NCI-H526 (cell line): ENCODE data around the gene CFAP73.

Source experiments
- DNase-seq, 2 experiments: peaks; one replicate each; lab custom pipeline; 2025; lab: John Stamatoyannopoulos, UW

CFAP73 gene

DNA sequence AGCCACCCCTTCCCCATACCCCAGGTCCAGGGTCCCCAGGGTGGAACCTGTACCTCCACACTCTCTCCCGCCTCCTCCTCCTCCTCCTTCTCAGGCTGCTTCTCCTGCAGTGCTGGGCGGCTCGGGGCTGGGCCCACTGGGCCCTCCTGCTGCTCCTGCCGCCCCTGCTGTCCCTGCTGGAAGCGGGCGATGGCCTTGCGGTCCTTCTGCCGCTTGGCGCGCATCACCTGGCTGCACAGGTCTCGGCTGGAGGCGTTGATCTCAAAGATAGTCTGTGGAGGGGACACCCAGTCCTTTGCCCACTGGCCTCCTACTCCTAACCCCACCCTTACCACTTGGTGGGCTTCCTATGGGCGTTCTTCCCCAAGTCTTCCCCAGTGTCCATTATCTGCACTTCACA, 14.5 kb downstream of the CFAP73 start:
- no peak for DNase-seq

DNA sequence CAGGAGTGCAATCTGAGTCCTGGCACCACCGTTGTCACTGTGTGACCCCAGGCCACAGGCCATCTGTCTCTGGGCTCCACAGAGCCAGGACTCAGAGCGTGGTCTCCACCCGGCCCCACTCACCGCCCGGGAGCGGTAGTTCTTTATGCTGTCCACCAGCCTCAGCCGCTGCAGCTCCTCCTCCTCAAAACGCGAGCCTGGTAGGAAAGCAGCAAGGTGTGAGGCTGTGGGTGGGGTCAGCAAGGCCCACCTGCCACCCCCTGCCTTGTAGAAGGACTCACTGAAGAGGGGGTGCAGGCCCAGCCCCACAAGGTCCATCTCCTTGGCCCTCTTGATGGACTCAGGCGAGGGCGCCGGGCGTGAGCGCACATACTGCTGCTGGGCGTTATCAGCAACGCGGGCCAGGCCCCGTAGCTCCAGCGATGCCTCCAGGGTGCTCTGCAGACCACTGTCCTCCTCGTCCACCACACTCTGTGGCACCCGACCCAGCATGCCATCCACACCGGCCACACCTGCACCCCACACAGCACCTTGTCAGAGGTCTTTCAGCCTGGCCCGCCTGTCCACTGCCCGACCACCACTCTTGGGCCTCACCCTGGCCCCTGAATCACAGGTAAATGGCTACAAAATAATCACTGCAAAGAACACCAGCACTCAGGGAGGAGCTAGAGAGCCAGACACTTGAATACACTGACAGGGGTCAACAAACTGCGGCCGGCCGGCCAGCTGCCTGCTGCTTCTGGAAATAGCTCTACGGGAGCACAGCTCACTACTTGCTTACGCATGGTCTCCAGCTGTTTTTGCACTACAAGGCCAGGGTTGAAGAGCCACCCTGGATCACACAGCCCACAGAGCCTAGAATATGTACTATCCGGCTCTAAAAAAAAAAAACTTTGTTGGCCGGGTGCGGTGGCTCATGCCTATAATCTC, 16.3 kb downstream of the CFAP73 start:
- no peak for DNase-seq

DNA sequence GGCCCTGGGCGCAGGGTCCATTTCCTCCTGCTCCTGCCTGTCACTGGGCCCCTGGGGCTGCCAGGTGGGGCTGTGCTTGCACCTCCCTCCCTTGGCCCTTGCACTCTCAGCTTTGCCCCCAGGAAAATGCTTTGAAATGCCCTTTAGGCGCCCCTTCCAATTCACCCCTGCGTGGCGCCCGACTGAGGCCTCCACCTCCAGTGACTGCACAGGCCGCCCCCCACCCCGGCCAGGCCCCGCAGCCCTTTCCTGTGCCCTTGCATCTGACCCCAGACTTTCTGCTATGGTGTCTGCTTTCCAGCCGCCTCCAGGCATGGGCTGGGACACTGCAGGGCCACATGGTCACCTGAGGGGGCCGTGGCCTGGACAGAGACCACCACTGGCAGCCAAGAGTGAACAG, 18.3 kb downstream of the CFAP73 start:
- no peak for DNase-seq

DNA sequence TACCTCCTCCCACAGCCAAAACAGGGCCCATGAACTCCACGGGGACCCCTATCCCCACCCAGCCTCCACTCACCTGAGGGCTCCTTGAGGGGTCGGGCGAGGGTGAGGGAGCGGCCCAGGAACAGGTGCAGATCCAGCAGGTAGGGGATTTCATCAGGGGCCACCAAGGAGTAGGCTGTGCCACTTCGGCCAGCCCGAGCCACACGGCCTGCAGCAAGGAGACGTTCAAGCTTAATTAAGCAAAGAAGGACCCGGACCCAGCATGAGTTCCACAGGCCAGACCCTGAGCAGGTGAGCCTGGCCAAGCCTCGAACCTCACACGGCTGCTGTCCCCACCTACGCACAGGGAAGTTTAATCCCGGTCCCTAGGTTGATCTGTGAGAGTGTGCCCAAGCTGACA, 20.2 kb downstream of the CFAP73 start:
- no peak for DNase-seq

DNA sequence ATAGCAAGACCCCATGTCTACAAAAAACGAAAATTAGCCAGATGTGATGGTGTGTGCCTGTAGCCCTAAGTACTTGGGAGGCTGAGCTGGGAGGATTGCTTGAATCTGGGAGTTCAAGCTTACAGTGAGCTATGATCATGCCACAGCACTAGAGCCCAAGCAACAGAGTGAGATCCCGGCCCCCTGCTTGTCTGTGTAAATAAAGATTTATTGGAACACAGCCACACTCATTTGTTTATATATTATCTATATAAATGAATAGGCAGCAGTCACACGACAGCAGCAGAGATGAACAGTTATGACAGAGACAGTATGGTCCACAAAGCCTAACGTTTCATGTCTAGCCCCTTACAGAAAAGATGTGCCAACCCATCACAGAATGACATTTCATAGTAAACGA, 20.9 kb downstream of the CFAP73 start:
- DNase-seq = no peak

DNA sequence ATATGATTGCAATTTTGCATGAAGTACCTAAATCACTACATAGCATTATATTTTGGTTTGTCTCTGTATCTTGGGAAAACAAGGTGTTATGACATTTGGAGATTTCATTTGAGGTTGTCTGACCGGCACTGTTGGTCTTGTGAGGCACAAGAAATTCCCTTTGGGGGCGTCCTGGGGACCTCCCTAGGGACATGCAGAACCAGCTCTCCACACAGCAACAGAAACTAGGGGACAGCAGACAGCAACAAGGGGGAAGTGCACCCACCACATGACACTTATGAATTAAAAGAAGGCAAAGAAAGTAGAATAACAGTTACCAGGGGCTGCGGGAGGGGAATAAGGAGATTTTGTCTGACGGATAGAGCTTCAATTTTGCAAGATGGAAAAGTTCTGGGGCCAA, 21.4 kb downstream of the CFAP73 start:
- DNase-seq = no peak

DNA sequence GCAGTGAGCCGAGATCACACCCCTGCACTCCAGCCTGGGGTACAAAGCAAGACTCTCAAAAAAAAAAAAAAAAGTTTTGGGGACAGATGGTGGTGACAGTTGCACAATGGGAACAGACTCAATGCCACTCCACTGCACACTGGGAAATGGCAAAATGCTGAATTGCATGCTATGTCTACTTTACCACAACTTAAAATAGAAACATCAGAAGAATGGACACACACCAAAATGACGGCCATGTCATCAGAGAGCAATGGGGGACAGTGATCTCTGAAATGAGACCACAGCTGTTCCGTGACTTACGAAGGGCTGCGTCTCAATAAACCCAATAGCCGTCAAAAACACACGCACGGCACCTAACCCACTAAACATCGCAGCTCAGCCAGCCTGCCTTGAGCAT, 22.0 kb downstream of the CFAP73 start:
- no peak for DNase-seq

DNA sequence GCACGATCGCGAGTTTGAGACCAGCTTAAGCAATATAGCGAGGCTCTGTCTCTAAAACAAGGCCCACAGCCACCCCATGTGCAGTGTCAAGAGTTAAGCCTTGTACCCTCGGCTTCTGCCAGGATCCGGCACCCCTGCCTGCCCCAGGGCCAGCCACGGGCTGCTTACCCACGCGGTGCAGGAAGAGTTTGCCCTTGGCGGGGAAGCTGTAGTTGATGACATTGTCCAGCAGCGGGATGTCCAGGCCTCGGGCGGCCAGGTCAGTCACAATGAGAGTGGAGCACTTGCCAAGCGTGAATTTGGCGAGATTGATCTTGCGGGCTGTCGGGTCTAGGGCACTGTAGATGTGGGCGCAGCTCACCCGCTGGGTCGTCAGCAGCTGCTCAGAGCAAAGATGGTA, 22.7 kb downstream of the CFAP73 start:
- no peak for DNase-seq

DNA sequence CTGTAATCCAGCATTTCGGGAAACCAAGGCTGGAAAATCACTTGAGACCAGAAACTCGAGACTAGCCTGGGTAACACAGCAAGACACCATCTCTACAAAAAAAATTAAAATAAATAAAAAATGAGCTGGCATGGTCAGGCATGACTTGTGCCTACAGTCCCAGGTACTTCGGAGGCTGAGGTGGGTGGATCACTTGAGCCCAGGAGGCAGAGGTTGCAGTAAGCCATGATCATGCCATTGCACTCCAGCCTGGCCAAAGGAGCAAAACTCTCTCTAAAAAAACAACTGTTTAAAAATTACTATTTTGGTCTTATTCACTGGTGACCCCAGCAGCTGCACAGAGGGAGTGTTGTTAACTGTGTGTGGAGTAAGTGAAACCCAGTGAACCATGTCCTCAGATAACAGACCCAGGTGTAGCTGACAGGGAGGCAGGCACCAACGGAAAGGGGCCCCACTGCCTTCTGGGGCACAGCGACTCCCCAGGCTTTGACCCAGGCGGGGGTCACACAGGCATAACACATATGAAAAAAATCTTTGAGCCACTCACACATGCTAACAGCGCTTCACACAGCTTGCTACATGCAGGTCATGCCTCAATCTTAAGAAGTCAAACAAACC, 23.7 kb downstream of the CFAP73 start:
- DNase-seq = no peak

DNA sequence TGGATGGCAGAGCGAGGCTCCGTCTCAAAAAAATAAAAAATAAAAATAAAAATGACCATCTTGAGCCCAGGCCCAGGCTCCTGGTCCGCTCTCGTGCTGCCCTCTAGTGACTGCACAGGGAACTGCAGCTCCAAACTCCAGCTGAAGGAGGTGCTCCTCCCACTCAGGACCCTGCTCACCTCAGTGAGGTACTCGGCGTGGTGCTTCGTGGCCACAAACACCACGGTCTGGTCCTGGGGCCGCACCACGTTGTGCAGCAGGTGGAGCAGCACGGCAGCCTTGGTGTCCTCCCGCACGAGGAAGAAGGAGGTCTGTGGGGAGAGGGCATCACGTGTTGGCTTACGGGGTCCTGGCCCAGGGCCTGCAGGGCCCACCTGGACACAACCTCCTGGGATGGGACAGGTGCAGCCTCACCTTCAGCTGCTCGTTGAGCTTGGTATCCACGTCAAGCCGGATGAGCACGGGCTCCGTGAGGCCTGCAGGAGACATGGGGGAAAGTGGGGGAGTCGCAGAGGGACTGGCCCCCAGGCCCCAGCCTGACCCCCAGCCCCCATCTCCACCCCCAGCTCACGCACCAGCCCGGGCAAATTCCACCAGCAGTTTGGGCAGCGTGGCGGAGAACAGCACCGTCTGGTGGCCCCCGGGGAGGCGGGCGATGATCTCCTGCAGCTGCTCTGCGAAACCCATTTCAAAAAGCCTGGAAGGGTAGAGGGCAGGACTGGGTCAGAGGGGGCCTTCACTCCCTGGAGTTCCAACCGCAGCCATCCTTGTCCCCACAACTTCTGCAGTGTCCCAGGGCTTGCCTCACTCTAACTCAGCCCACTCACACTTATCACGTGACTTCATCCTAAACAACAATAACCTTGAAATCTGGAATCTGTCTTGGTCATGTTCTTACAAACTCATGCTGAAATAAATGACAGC, 25.2 kb downstream of the CFAP73 start:
- DNase-seq = peak in 1 of 2 experiments; percentile 62

DNA sequence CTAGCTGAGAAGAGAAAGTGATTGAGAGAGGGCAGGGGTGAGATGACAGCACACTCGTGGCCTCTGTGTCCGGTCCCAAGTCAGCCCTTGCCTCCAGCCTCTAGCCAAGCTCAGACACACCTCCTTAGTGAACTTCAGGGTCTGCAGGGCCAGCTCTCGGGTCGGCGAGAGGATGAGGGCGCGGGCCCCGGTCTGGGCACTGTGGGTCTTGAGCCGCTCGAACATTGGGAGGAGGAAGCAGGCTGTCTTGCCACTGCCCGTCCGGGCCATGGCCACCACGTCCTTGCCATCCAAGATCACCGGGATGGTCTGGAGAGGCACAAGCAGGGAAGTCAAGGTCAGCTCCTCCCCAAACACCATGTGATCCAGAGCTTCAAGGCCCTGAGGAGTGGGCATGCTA, 29.5 kb downstream of the CFAP73 start:
- DNase-seq = no peak

DNA sequence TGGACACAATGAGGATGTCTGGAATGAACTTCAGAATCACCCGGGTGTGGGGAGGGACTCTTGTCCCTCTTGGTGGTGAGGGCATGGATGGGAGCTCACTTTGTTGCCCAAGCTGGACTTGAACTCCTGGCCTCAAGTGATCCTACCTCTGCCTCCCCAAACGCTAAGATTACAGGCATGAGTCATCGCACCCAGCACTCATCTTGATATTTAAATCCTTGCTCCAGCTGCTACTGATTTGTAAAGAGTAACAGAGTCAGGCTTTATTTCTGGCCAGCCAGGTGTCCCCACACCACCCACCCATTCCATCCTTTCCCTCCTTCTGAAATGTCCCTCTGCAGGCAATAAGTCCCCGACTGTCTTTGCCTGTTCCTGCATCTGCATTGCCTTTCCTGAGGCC, 30.8 kb downstream of the CFAP73 start:
- no peak for DNase-seq

DNA sequence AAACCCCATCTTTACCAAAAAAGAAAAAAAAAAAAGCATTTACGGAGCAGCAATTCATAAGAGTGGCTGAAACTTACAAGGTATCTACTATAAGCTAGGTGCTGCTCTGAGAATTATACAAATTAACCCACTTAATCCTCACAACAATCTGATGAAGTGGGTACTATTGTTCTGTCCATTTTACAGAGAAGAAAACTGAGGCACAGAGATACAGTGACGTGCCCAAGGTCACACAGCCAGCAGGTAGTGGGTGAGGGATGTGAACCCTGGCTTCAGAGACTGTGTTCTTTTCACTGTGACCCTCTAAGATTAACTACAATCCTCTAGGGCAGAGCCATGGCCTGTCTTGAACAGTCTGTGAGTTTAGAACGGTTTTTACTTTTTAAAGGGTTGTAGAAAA, 32.5 kb downstream of the CFAP73 start:
- DNase-seq = no peak

DNA sequence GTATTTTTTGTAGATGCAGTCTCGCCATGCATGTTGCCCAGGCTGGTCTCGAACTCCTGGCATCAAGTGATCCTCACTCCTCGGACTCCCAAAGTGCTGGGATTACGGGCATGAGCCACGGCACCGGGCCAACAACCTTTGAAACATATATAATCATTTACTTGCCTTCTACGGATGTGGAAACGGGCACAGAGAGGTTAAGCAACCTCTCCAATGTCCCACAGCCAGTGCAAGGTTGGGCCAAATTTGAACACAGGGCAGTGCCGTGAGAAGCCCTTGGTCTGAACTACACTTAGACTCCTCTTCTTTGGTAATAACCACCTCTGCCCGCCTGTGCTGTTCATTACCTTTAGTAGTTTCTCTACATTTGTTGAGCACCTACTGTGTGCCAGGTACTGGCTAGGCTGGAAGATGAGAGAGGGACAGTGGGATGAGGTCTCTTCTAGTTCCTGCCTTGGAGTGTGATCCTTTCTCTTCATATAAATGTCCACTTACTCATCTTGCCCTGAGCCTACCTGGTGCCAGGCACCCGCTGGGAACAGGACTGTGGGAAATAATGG, 33.6 kb downstream of the CFAP73 start:
- DNase-seq = no peak

DNA sequence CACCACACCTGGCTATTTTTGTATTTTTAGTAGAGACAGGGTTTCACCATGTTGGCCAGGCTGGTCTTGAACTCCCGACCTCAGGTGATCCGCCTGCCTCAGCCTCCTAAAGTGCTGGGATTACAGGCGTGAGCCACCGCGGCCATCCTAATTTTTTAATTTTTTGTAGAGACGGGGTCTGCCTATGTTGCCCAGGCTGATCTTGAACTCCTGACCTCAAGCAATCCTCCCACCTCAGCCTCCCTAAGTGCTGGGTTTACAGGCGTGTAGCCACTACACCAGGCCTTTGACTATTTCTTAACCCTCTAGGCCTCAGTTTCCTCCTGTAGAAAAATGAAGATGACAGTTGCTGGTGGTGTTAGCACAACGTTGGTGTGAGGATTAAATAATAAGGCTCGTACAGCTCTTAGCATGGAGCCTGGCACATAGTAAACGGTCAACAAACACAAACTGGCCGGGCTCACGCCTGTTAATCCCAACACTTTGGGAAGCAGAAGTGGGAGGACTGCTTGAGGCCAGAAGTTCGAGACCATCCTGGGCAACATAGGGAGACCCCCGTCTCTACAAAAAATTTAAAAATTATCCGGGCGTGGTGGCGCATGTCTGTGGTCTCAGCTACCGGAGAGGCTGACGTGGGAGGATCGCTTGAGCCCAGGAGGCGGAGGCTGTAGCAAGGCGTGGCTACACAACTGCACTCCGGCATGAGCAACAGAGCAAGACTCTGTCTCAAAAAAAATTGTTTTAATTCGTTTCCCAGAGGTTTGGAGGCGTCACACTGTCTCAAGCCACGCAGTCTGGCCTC, 34.8 kb downstream of the CFAP73 start:
- DNase-seq = no peak

DNA sequence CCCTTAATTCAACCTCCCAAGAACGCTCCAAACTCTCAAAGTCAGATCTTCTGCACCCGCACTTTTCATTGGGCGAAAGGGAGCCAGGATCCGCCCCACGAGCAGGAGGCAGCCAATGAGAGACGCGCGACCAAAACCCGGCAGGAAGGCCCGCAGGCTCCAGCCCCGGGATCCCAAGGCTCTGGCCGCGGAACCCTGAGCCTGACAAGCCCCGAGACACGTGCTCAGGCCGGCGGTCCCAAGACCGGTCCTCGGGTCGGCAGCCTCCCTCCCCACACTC, 35.3 kb downstream of the CFAP73 start:
- DNase-seq = peak; percentile 64 to 91

DNA sequence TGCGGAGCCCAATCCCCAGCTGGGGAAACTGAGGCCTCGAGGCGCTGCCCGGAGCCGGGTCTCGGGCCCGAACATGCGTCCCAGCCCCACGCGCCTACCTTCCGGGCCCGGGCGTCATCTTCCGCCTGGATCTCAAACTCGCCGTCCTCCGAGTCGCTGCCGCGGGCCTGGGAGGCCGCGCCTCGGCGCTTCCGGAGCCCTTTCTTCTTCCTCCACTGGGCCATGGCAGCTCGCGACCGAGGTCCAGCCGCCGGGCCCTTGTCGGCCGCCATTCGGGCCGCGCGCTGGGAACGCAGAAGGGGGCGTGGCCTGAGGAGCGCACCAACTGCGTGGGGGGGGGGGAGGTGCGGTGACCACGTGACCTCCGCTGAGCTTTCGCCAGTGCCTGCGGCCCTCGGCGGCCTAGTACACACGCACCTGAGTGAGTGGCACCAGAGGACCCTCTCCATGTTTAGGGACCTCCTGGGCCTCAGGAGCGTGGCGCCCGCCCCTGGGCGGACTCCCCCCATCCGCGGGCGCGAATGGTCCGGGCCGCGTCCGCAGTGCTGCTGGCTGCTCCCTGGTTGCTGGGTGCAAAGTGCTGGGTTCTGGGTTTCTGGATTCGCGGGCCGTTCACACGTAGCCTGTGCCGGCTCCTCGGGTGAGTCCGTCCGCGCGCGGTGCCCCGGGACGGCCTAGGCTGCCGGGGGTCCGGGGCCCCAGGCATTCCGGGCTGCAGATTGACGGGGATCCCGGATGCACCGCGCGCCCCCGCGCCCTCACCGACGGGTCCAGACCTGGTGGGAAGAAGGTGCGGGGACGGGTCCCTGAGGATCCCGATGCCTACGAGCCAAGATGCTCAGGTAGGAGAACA, 35.9 kb downstream of the CFAP73 start, which contains the start of the genes DDX54 and RITA1:
Gene DDX54 (minus strand): TSS at position 299 of the 853 bp plus-strand sequence. CDS start 27 bp downstream, at position 272.
Gene RITA1 (plus strand): TSS at position 542 of the 853 bp plus-strand sequence. CDS start 1,026 bp downstream, outside the sequence.
- DNase-seq = peak; percentile 74 to 86

DNA sequence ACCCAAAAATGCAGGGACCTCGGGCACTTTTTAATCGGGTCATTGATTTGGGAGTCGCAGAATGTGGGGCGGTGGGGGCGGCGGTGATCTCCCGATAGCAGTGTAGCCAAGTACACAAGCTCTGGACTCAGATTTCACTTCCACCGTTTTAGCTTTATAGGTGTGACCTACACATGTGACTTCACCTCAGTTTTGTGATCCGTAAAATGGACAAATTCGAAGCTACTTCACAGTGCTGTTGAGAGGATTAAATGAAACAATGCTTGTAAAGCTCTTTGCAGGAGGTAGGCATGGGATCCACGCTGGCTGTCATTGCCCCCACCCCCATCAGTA, 36.5 kb downstream of the CFAP73 start:
- peak; percentile 37 to 70 for DNase-seq

DNA sequence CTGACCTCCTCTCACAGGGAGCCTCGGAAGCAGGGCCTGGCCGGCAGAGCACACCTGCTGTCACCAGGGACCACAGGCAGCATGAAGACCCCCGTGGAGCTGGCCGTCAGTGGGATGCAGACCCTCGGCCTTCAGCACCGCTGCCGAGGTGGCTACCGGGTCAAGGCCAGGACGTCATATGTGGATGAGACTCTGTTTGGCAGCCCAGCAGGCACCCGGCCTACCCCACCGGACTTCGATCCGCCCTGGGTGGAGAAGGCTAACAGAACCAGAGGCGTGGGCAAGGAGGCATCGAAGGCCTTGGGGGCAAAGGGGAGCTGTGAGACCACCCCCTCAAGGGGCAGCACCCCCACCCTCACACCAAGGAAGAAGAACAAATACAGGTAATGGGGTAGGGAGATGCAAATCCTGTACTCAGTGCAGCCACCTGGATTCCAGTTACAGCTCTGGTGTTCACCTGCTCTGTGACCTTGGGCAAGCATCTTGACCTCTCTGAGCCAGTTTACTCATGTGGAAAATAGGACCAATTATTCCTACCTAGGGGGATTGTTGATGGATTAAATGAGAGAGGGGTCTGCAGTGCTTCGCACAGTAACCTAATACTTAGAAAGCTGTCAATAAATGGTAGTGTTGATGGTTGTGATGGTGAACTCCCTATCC, 37.3 kb downstream of the CFAP73 start:
- no peak for DNase-seq

DNA sequence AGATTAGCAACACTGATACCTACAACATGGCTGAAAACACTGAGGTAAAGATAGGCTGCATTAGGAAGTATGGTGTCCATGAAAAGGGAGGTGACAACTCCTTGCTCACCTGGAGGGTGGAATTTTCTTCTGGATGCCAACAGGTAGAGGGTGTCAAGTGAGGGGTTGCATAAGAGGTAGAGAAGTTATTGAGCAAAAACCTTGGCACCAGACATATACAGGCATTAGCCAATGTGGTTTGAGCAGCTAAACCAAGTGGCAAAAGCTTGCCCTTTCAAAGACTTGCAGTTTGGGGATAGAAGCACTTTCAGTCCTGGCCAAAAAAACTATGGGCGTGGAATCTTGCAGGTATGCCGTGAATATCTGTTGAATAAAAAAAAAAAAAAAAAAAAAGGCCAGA, 39.8 kb downstream of the CFAP73 start:
- no peak for DNase-seq
